RKO (cell line): Measurements from ENCODE around the gene IVD.
A peak's percentile ranks its signal among the peaks of the same experiment; 100 is the strongest.
"Not testable (repeated sequence)": the region's sequence is repeated elsewhere in the genome, so short reads cannot be mapped to it uniquely, and the experiment has no call there.

Experiments
- DNase-seq: peaks from one replicate; pipeline ENCODE4 v3.0.0-alpha.2; 2016; ENCODE audit warnings: low spot score

Gene IVD

DNA sequence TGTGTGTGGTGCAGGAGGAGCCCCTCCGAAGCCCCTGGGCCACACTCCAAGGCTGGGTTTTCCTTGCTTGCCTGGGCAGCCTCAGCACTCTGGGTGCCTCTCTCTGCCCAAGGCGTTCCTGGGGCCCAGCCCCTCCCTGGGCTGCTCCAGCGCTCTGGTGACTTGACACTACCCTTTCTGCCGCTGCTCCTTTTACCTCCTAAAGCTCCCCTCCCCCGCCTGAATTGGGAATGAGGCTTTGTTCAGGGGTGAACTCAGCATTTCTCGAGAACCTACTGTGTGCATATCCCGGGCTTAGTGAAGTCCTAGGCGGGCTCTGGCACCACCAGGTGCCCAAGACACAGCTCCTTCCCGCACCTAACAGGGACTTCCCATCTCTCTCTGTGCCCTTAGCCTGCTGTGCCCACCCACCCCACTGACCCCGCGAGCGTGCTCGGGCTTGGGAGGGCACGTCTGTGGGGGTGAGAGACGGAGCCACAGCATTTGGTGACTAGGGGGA lies 33.9 kb downstream of the IVD start:
- no peak for DNase-seq

GRCh38 chr15:40439960-40440742 lies 34.6 kb downstream of the IVD start:
- DNase-seq: peak; percentile 48

DNA sequence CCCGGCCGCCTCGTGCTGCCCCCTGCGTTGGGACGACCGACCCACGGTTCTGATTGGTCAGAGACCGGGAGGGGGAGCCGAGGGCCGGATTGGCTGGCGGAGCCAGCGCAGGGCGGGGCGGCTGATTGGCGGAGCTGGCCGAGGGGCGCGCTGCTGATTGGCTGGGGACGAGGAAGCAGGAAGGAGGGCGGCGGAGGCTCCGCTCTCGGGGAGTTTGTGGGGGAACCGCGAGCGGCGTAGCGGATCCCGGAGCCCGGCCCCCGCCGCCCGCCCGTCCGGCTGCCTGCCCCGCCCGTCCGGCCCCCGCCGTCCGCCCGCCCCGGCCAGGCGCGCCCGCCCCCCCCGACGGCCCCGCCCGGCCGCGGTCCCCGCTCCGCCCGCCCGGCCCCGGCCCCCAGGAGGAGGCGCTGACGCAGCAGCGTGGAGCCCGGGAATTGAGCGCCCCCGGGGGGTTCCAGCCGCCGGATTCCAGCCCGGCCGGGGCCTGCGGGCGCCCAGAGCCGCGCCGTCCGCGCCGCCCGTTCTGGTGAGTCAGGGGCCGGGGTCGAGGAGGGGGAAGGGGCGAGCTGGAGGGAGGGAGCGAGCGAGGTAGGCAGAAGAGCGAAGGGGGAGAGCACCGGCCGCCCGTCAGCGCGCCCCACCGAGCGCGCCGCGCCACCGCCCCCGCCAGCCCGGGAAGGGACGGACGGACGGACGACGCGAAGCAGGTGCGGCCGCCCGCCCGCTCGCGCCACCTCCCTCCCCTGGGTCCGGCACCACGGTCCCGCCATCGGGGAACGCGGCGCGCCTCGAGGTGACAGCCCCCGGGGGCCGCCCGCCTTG lies 35.4 kb downstream of the IVD start, which contains the start of gene BAHD1:
BAHD1 (plus strand) TSS at position 211 of the 822 bp plus-strand sequence. CDS start 17,512 bp downstream, outside the sequence.
- DNase-seq: peak; percentile 92

DNA sequence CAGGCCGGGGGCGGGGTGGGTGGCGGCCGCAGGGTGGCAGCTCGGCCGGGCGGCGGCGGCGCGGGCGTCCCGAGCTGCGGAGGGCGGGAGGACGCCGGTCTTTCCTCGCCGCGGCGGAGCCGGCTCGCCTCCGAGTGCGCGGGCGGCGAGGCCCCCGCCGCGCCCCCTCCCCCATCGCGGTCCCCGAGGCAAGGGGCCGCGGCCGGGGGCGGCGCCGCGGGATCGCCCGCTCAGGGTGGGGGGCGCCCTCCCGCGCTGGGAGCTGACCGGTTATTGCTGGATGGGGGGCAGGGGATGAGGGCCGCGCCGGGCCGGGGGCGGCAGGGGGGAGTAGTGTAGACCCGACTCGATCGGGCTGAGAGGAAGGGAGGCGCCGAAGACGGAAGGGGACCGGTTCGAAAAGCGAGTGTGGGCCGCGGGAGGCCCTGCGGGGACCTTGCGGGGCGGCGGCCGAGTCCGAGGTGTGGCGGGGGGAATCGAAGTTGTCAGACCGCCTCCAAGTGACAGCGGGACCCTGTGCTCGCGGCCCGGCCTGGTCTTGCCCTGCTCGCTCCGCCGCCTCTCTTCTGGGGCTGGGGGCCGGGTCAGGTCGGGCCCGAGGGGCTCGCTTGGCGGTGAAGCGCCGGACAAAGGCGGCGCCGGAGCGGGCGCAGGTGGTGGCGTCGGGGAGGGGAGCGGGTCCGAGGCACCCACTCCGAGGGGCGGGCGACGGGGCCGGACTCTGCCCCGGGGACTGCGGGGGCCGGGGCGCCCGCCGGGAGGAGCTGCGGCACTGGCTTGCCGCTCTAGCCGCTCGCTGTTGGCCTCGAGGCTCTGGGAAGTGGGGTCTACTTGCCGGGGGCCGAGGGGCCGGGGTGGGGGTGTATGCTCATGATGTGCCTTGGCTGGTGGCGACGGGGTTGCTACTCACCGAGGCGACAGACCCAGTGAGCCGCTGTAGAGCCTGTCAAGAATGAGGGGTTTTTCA lies 36.3 kb downstream of the IVD start:
- DNase-seq: no peak

GRCh38 chr15:40443255-40443654 lies 37.7 kb downstream of the IVD start:
- DNase-seq: no peak

GRCh38 chr15:40443846-40444245 lies 38.3 kb downstream of the IVD start:
- no peak for DNase-seq

DNA sequence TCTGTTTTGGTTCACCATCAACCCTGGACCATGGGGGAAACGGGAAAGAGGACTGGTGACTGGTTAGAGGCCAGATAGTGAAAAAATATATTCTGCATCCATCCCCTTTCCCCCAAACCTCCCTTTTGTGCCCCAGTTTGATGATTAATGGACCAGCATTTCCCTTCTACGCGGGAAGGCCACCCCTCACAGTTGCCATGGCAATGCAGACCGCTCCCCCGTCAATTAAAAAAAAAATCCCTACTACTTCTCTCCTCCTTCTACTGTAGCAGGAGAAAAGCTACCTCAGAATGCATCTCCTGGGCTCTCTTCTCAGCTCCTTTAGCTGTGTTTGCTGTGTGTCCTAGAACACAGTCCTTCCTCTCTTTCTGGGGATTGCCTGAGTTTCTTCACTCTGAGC lies 39.1 kb downstream of the IVD start:
- DNase-seq: no peak

- DNase-seq: no peak
Observed at GRCh38 chr15:40445421-40445922, 39.9 kb downstream of the IVD start.

- DNase-seq: no peak
Observed at GRCh38 chr15:40446144-40446543, 40.5 kb downstream of the IVD start.

DNA sequence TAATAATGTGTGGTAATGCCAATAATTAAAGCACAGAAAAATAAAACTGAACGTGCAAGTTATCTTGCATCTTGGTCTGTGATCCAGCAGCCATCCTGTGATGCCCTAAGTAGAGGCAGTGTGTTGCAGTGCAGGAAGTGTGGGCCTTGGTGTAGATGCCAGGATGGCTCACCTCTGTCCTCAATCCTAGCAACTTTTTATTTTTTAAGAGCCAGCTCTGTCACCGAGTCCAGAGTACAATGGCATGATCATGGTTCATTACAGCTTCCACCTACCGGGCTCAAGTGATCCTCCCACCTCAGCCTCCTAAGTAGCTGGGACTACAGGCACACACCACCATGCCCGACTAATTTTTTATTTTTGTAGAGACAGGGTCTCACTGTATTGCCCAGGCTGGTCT lies 42.8 kb downstream of the IVD start:
- no peak for DNase-seq

DNA sequence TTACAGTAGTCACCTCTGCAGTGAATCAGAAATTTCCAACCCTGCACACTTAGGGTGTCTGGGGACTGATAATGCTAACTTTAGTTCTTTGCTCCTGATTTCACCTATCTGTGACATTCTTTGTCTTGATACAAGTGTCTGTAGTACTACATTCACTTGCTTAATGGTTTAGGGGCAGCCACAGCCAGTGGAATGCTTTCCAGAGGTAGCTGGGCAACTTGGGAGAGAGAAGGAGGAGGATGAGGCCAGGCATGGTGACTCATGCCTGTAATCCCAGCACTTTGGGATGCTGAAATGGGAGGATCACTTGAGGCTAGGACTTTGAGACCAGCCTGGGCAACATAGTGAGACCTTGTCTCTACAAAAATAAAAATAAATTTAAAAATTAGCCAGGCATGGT lies 43.7 kb downstream of the IVD start:
- no peak for DNase-seq

GRCh38 chr15:40450047-40450446 lies 44.5 kb downstream of the IVD start:
- no peak for DNase-seq

GRCh38 chr15:40451527-40452158 lies 46.0 kb downstream of the IVD start:
- no peak for DNase-seq

GRCh38 chr15:40452296-40453090 lies 46.9 kb downstream of the IVD start:
- no peak for DNase-seq

- DNase-seq: not testable (repeated sequence)
Observed at GRCh38 chr15:40453941-40454340, 48.3 kb downstream of the IVD start.

- DNase-seq: peak; percentile 56
Observed at GRCh38 chr15:40454904-40455391, 49.4 kb downstream of the IVD start.

- DNase-seq: no peak
Observed at GRCh38 chr15:40456299-40456712, 50.7 kb downstream of the IVD start.

GRCh38 chr15:40456738-40457137 lies 51.1 kb downstream of the IVD start:
- no peak for DNase-seq

DNA sequence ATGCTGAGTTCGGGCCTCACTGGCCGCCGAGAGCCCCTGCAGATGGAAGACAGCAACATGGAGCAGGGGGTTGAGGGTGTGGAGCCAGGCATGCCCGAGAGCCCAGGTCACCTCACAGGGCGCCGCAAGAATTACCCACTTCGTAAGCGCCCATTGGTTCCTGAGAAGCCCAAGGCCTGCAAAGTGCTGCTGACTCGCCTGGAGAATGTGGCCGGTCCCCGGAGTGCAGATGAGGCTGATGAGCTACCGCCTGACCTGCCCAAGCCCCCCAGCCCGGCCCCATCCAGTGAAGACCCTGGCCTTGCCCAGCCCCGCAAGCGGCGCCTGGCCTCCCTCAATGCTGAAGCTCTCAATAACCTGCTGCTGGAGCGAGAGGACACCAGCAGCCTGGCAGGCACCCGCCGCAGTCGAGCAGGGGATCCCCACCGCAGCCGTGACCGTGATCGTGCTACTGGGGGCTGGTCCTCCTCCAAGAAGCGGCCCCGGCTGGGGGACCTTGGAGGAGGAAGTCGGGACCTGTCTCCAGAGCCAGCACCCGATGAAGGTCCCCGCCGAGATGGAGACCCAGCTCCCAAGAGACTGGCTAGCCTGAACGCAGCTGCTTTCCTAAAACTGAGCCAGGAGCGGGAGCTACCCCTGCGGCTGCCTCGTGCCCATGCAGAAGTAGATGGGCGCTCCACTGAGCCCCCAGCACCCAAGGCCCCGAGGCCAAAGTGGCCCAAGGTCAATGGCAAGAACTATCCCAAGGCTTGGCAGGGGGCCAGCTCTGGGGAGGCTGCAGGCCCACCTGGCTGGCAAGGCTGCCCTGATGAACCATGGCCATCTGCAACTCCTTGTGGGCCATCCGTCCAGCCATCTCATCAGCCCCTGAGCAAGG lies 53.1 kb downstream of the IVD start:
- no peak for DNase-seq
